Measurements from ENCODE around the gene TLCD1.

Gene TLCD1

GRCh38 chr17:28682655-28683054 is 43.4 kb downstream of the TLCD1 start:
- DNase-seq: no peak

GRCh38 chr17:28675980-28676379 is 50.1 kb downstream of the TLCD1 start:
- no peak for DNase-seq

DNA sequence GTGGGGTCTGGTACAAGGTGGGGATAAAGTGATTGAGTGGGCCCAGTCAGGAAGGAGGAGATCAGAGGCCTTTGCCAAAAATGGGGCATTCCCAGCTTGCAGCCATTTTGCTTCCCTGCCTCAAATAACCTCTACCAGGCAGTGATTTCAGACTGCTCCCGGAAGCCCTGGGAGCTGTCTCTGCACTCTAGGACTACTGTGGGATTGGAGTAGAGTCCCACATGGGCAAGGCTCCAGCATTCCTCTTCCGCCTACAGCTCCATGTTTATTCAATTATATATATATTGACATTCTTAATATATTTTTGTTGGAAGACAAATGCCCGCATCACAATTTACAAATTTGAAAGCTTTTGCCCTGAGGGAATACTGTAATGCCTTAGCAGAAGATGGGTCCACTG is 50.5 kb downstream of the TLCD1 start:
- no peak for DNase-seq
